ENCODE results near the gene FLNB.
A peak's percentile ranks its signal among the peaks of the same experiment; 100 is the strongest.

The FLNB gene

DNA sequence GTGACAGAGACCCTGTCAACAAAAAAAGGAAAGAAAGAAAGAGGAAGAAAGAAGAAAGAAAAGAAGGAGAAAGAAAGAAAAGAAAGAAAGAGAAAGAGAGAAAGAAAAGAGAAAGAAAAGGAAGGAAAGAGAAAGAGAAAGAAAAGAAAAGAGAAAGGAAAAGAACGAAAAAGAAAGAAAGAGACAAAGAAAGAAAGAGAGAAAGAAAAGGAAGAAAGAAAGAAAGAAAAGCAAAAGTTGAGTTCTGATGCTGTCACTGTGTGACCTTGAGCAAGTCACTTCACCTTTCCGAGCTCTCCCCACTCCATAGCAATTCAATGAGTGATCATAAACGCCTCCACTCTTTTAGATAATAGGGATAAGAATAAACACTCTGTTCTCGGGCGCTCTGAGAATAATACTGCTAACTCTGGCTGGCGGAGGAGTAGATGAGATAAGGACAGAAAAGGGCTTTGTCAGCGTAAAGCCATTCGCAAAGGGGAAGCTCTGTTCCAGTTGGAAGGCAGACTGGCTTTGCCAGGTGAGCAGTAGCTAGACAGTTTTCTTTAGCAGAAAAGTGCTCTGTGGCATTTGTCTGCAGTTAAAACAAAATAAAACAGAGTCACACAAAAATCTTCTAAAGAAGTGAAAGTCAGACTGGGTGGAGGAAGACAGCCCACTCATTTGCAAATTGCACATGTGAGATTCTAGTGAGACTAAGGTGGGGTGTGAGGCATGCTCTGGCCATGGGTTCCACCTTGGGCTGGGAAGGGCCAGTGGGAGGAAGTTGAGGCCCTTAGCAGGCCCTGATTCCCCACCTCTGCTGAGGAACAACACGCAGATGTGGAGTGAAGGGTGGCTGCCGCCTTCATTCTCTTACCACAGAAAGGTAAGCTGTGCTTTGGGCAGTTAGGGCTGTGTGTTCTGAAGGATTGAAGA lies 9.6 kb upstream of the FLNB start:
- H3K27ac ChIP-seq (ENCODE audit: extremely low read depth, low read depth, low read length) = no peak overlapping the region
- ChIA-PET CTCF (interaction anchor here (0.7 to 1.1 kb wide), 2 partner anchors 9 to 65 kb away, joined by 3 to 4 read pairs; no protein-coding TSS in a partner anchor), POLR2A (no interaction called here)
- H3K4me3 ChIP-seq (ENCODE audit: low read depth, low read length) = no peak overlapping the region
- H3K9me3 ChIP-seq (ENCODE audit: control insufficient read depth, insufficient read depth, low read depth, low read length) = no peaks in the 10 kb centered on the region
- H3K36me3 ChIP-seq (ENCODE audit: control insufficient read depth in 2 of 2, insufficient read depth in 1 of 2, low read length in 2 of 2) = no peaks in the 10 kb centered on the region
- no peaks in the 10 kb centered on the region for H3K4me1 ChIP-seq (ENCODE audit: control insufficient read depth, insufficient read depth, low read length)
- TF ChIP-seq ZNF544 (tag by site-specific recombination; IDR thresholded peaks at IDR 0.05) (no peak), ZNF311 (tag by site-specific recombination; IDR thresholded peaks at IDR 0.05; ENCODE audit: borderline replicate concordance) (no peak), ZNF121 (tag by site-specific recombination; IDR thresholded peaks at IDR 0.05) (no peak), ZNF473 (tag by site-specific recombination; IDR thresholded peaks at IDR 0.05) (no peak), ZNF133 (tag by site-specific recombination; IDR thresholded peaks at IDR 0.05) (no peak), SP3 (tag by site-specific recombination; IDR thresholded peaks at IDR 0.05) (no peak), ZNF596 (tag by site-specific recombination; IDR thresholded peaks at IDR 0.05) (no peak), ZXDB (tag by site-specific recombination; IDR thresholded peaks at IDR 0.05) (no peak), PRDM10 (tag by site-specific recombination; IDR thresholded peaks at IDR 0.05) (peak; percentile 79), ZNF548 (tag by site-specific recombination; IDR thresholded peaks at IDR 0.05) (no peak), ZNF664 (tag by site-specific recombination; IDR thresholded peaks at IDR 0.05) (no peak), ZNF366 (tag by site-specific recombination; conservative IDR thresholded peaks at IDR 0.05) (peak; percentile 93), ZNF585B (tag by site-specific recombination; IDR thresholded peaks at IDR 0.05) (no peak), ZNF777 (tag by site-specific recombination; IDR thresholded peaks at IDR 0.05; ENCODE audit: borderline replicate concordance) (no peak), ZNF362 (tag by site-specific recombination; IDR thresholded peaks at IDR 0.05) (no peak), TRIM28 (IDR thresholded peaks at IDR 0.05; ENCODE audit: borderline replicate concordance, low read length) (peak; percentile 55; the same call in 1 of the 2 replicates), REST (tag by site-specific recombination; IDR thresholded peaks at IDR 0.05) (no peak), ZNF2 (tag by site-specific recombination; IDR thresholded peaks at IDR 0.05) (no peak), IKZF3 (tag by site-specific recombination; IDR thresholded peaks at IDR 0.05) (no peak), ZSCAN4 (tag by site-specific recombination; IDR thresholded peaks at IDR 0.05) (no peak), ZFHX2 (tag by site-specific recombination; conservative IDR thresholded peaks at IDR 0.05) (peak; percentile 78), ZNF513 (tag by site-specific recombination; IDR thresholded peaks at IDR 0.05) (no peak), ZNF521 (tag by site-specific recombination; IDR thresholded peaks at IDR 0.05) (no peak), ZNF23 (tag by site-specific recombination; IDR thresholded peaks at IDR 0.05; ENCODE audit: borderline replicate concordance) (no peak)
- TF ChIP-seq, protein P1, sequence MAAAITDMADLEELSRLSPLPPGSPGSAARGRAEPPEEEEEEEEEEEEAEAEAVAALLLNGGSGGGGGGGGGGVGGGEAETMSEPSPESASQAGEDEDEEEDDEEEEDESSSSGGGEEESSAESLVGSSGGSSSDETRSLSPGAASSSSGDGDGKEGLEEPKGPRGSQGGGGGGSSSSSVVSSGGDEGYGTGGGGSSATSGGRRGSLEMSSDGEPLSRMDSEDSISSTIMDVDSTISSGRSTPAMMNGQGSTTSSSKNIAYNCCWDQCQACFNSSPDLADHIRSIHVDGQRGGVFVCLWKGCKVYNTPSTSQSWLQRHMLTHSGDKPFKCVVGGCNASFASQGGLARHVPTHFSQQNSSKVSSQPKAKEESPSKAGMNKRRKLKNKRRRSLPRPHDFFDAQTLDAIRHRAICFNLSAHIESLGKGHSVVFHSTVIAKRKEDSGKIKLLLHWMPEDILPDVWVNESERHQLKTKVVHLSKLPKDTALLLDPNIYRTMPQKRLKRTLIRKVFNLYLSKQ (tag by site-specific recombination; IDR thresholded peaks at IDR 0.05; ENCODE audit: borderline replicate concordance) = no peak

All from HEK293 (cell line).